HG02840 (cell line): ENCODE measurements around the gene RDH16.
"Not testable (repeated sequence)": the region's sequence is repeated elsewhere in the genome, so short reads cannot be mapped to it uniquely, and the experiment has no call there.

Experiments
- ATAC-seq: cut with Tn5 transposase; IDR thresholded peaks from one replicate; pipeline ENCODE4 v1.9.1; 2021; ENCODE audit warnings: mild to moderate bottlenecking, moderate library complexity, moderate number of reproducible peaks; ENCODE audit not compliant: unreplicated experiment, low FRiP score

The RDH16 gene

GRCh38 chr12:56954958-56955355 is 2.5 kb downstream of the RDH16 start:
- ATAC-seq, result no peak

- ATAC-seq, result no peak
Measured at GRCh38 chr12:56954057-56954957, 3.1 kb downstream of the RDH16 start.

GRCh38 chr12:56953314-56953713 is 4.1 kb downstream of the RDH16 start:
- ATAC-seq, result no peak

GRCh38 chr12:56951582-56952339 is 5.6 kb downstream of the RDH16 start:
- no peak for ATAC-seq

- ATAC-seq, result no peak
Measured at GRCh38 chr12:56948881-56949280, 8.5 kb downstream of the RDH16 start.

GRCh38 chr12:56948457-56948777 is 9.0 kb downstream of the RDH16 start:
- ATAC-seq, result no peak

- ATAC-seq, result no peak
Measured at GRCh38 chr12:56947633-56948456, 9.6 kb downstream of the RDH16 start.

- ATAC-seq, result no peak
Measured at GRCh38 chr12:56943878-56944277, 13.5 kb downstream of the RDH16 start.

- not testable (repeated sequence) for ATAC-seq
Measured at GRCh38 chr12:56943374-56943773, 14.0 kb downstream of the RDH16 start.

GRCh38 chr12:56941299-56942017 is 15.9 kb downstream of the RDH16 start:
- no peak for ATAC-seq

GRCh38 chr12:56940942-56941298 is 16.5 kb downstream of the RDH16 start:
- not testable (repeated sequence) for ATAC-seq

GRCh38 chr12:56935752-56936151 is 21.7 kb downstream of the RDH16 start:
- no peak for ATAC-seq

GRCh38 chr12:56935157-56935556 is 22.3 kb downstream of the RDH16 start:
- ATAC-seq, result no peak

- ATAC-seq, result no peak
Measured at GRCh38 chr12:56933826-56934625, 23.4 kb downstream of the RDH16 start, which contains the start of gene SDR9C7. TSS of gene SDR9C7 (minus strand) at chr12:56934408. CDS start at chr12:56934261, 147 bp downstream.

GRCh38 chr12:56932867-56933266 is 24.5 kb downstream of the RDH16 start:
- ATAC-seq, result no peak

- no peak for ATAC-seq
Measured at GRCh38 chr12:56932146-56932545, 25.3 kb downstream of the RDH16 start.

- no peak for ATAC-seq
Measured at GRCh38 chr12:56931474-56931978, 25.9 kb downstream of the RDH16 start.

- ATAC-seq, result no peak
Measured at GRCh38 chr12:56930241-56930640, 27.2 kb downstream of the RDH16 start.

- no peak for ATAC-seq
Measured at GRCh38 chr12:56929780-56930179, 27.6 kb downstream of the RDH16 start.
